Upper lobe of right lung (tissue), 1 donor: ENCODE data around the gene TOP1. TPM values are rescaled to one million over a fixed set of nuclear protein-coding genes. Genes with fewer than 3 reads are reported as not detected.
A peak's percentile ranks its signal among the peaks of the same experiment; 100 is the strongest.

ENCODE experiments used
- ATAC-seq: fragments of 200-7000 bp; cut with Tn5 transposase; one replicate; pipeline ENCODE4 v1.9.1; 2020; ENCODE audit warnings: mild to moderate bottlenecking, moderate library complexity
- DNase-seq: peaks from one replicate; pipeline ENCODE4 v3.0.0-alpha.2; 2020
- H3K27ac ChIP-seq: fragments of 200-600 bp; one replicate; pipeline ENCODE4 v1.8.0; 2022
- H3K27me3 ChIP-seq: fragments of 200-600 bp; one replicate; pipeline ENCODE4 v1.8.0; 2022; ENCODE audit warnings: mild to moderate bottlenecking
- H3K36me3 ChIP-seq: fragments of 200-600 bp; one replicate; pipeline ENCODE4 v1.8.0; 2022
- H3K4me1 ChIP-seq: fragments of 200-600 bp; one replicate; pipeline ENCODE4 v1.8.0; 2022
- H3K4me3 ChIP-seq: fragments of 200-600 bp; one replicate; pipeline ENCODE4 v1.8.0; 2022; ENCODE audit warnings: mild to moderate bottlenecking
- H3K9me3 ChIP-seq: fragments of 200-600 bp; one replicate; pipeline ENCODE4 v1.8.0; 2022
- CTCF ChIP-seq: fragments of 200-600 bp; IDR thresholded peaks from one replicate; pipeline ENCODE4 v1.8.0; 2022; ENCODE audit warnings: antibody characterized with exemption
- intact Hi-C: fragments of 100-400 bp; cut with DNase I; formaldehyde crosslinking; loops from one replicate; pipeline ENCODE4 v1.11.0; 2022
- total RNA-seq: library from RNA; stranded (reverse); fragmentation: NEBNext Ultra II Directional; extraction: Animal tissue kit (Norgen Biotek cat#: 25700); gene quantifications from one replicate; pipeline ENCODE4 v1.2.1, GENCODE V29; 2021
- donor health status: DM: no; HTN: yes; CAD: no; lungs with severe emphysema.

The TOP1 gene
- total RNA-seq, 1 donor from 2014 or later: 67.6 TPM

GRCh38 chr20:41031243-41031619 is 2.6 kb downstream of the TOP1 start:
- H3K27ac ChIP-seq: no peak overlapping the region
- H3K9me3 ChIP-seq: no peaks in the 10 kb centered on the region
- no peaks in the 10 kb centered on the region for H3K27me3 ChIP-seq
- ATAC-seq (no peak), DNase-seq (no peak)
- no peaks in the 10 kb centered on the region for H3K36me3 ChIP-seq
- peak overlapping the region; percentile 94 for H3K4me3 ChIP-seq
- peaks cover 44% of the 10 kb centered on the region for H3K4me1 ChIP-seq
- TF ChIP-seq CTCF: no peak
- intact Hi-C loops: no loop called here

GRCh38 chr20:41032271-41032670 is 3.6 kb downstream of the TOP1 start:
- Histone ChIP-seq H3K27me3 (no peaks in the 10 kb centered on the region), H3K27ac (no peak overlapping the region), H3K36me3 (no peaks in the 10 kb centered on the region), H3K4me1 (peaks cover 46% of the 10 kb centered on the region), H3K4me3 (peak overlapping the region; percentile 94), H3K9me3 (no peaks in the 10 kb centered on the region)
- intact Hi-C loops: no loop called here
- DNase-seq: no peak
- TF ChIP-seq CTCF: no peak
- no peak for ATAC-seq

- Histone ChIP-seq H3K36me3 (no peaks in the 10 kb centered on the region), H3K27ac (no peak overlapping the region), H3K27me3 (no peaks in the 10 kb centered on the region), H3K9me3 (no peaks in the 10 kb centered on the region), H3K4me3 (no peak overlapping the region), H3K4me1 (peaks cover 56% of the 10 kb centered on the region)
- DNase-seq (no peak), ATAC-seq (no peak)
- intact Hi-C loops: no loop called here
- no peak for TF ChIP-seq CTCF
These were observed 5.6 kb downstream of the TOP1 start for GRCh38 chr20:41034239-41034638.

- ATAC-seq (no peak), DNase-seq (no peak)
- intact Hi-C loops: no loop called here
- TF ChIP-seq CTCF: no peak
- H3K27ac ChIP-seq: no peak overlapping the region
- H3K27me3 ChIP-seq: no peaks in the 10 kb centered on the region
- H3K4me3 ChIP-seq: no peak overlapping the region
- no peaks in the 10 kb centered on the region for H3K9me3 ChIP-seq
- peaks cover 59% of the 10 kb centered on the region for H3K4me1 ChIP-seq
- H3K36me3 ChIP-seq: no peaks in the 10 kb centered on the region
These were observed 6.6 kb downstream of the TOP1 start for GRCh38 chr20:41035207-41035606.

- no peak for TF ChIP-seq CTCF
- no peak overlapping the region for H3K27ac ChIP-seq
- DNase-seq (no peak), ATAC-seq (no peak)
- no peak overlapping the region for H3K4me3 ChIP-seq
- H3K36me3 ChIP-seq: no peaks in the 10 kb centered on the region
- peaks cover 51% of the 10 kb centered on the region for H3K4me1 ChIP-seq
- intact Hi-C loops: no loop called here
- H3K9me3 ChIP-seq: no peaks in the 10 kb centered on the region
- H3K27me3 ChIP-seq: no peaks in the 10 kb centered on the region
These were observed 8.6 kb downstream of the TOP1 start for GRCh38 chr20:41037179-41037578.

- H3K36me3 ChIP-seq: no peaks in the 10 kb centered on the region
- no peaks in the 10 kb centered on the region for H3K27me3 ChIP-seq
- no peak overlapping the region for H3K27ac ChIP-seq
- DNase-seq: no peak
- intact Hi-C loops: no loop called here
- peaks cover 42% of the 10 kb centered on the region for H3K4me1 ChIP-seq
- no peak for TF ChIP-seq CTCF
- no peak for ATAC-seq
- no peaks in the 10 kb centered on the region for H3K9me3 ChIP-seq
- H3K4me3 ChIP-seq: no peak overlapping the region
These were observed 9.7 kb downstream of the TOP1 start for GRCh38 chr20:41038149-41038877.
